ENCODE results near the gene GGTLC1. TPM values are rescaled to one million over a fixed set of nuclear protein-coding genes. Genes with fewer than 3 reads are reported as not detected.
"Not testable (repeated sequence)": the region's sequence is repeated elsewhere in the genome, so short reads cannot be mapped to it uniquely, and the experiment has no call there.

Gene GGTLC1
- not detected for polyA plus RNA-seq (ENCODE audit: insufficient read length)

DNA sequence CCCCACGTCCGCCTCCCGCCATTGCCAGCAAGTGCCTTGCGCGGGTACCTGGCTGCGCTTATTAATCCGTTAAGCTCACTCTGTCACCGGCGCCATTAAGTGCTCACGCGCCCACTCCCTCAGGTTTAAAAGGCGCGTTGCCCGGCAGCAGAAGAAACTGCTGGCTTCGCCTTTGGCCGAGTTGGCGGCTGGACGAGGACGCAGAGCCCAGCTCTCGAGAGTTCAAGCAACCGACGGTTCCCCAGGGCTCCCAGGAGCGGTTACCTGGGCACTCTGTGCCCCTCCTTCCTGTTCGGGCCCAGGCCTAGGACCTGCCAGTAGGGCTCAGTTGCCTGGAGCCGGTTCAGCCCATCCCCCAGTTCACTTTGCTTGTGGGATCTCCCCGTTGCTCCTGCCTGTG is at the start of gene GGTLC1:
TSS of gene GGTLC1 (minus strand) at position 219 of the 400 bp plus-strand sequence. CDS start 2,168 bp downstream, outside the sequence.
- DNase-seq (ENCODE audit: low read depth) = no peak

DNA sequence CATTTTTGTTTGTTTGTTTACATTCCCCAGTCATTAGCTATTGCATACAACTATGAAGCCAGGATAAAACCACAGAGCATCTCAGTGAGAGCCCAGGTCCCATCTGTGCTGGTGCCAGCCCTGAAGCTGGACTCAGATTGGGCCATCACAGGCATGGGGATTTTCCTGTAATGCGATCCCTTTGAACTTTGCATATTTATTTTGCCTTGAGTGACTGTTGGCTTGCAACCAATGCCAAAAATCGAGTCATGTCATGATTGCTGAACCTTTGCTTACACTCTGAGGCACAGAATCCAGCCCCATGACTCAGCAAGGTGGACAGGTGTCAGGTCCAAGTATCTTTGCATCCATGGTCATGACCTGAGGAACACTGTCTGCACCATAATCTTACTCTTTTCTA is 46.2 kb upstream of the GGTLC1 start:
- no peak for DNase-seq (ENCODE audit: low read depth)

DNA sequence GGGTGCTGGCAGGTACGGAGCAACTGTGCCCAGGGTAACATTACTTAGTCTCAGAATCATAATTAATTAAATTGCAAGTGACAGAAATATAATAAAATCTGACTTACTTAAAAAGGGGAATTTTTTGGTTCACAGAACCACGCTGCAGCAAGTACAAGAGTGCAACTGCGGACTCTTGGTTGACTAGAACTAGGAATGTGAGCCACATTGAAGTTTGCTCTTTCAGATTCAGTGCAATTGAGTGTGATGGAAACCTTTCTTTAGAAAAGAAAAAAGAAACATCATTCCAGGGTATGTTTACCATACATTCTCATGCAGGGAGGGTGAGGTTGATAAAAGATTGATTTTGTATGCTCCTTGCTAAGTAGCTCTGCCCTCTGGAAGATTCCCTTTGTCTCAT is 45.0 kb upstream of the GGTLC1 start:
- no peak for DNase-seq (ENCODE audit: low read depth)

DNA sequence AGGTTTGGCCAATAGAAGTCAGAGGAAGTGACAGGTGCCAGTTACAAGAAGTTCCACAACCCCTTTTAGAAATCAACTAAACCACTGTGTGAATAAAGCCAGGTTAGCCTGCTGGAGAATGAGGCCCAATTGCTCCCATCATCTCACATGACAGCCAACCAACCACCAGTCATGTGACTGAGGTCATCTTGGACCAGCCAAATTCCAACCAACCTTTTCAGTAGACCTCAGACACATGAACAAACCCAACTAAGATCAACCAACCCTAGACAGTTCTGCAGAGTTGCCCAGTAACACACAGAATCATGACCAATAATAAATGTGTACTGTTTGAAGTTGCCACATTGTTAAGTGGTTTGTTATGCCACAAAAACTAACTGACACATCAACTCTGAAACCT is 44.6 kb upstream of the GGTLC1 start:
- DNase-seq (ENCODE audit: low read depth) = no peak

DNA sequence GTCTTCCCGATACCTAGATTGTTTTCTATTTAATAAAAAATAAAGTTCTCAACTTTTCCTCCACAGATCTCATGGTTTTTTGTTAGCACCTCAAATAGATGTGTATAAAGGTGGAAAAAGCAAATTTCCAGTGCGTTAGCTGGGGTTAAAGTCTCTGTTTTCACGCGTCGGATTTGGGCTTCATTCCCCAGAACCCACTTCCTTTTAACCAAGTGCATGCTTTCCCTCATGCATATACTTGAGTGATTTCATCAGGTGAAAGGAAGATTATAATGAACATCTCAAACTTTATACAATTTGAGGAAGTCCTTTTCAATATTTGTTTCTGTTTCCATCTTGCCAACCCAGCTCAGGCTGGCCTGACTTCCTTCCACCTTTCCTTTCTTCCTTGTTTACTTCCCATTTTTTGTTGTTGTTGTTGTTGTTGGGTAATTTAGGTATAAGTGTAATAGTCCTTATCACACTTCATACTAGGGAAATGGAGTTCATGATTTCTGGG is 43.9 kb upstream of the GGTLC1 start:
- DNase-seq (ENCODE audit: low read depth) = no peak

DNA sequence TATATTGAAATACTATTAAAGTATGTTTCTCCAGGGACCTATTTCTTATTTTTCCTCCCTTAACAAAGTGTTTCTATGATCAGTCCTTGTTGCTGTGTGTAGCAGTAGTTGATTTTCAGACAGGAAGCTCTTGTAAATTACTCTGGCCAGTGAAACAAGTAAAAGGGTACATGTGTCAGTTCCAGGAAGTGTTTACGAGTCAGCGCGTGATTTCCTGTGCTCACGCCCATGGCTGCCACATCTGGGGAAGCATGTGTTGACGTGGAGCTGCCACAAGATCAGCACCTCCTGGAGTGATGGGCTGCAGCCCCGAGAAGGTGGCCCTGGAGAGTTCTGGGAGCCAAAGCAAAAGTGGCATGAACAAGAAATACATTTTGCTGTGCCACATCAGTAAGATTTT is 38.6 kb upstream of the GGTLC1 start:
- peak; percentile 9 for DNase-seq (ENCODE audit: low read depth)

DNA sequence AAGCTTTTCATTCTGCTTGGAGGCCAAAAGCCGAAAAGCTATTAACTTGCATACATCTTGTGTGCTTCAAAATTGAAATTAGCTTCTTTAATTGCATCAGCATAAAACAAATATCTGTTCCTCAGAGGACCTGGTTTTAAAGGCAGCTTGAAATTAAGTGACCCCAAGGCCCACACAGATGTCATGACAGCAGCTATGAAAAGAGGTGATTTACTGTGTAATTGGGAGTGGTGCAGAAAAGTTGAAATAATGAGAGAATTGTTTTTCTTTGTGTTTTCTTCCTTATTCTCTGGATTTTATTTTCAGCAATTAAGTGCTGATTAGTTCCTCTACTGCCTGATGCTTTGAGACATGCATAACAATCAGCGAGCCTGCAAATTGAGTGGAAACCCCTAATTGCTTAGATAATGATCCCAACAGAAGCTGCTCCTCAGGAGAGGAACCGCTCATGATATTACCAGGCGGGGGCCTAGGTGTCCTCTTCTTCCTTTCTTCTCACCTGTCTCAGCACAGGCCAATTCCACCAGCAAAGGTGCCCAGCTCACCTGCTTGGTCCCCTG is 34.1 kb upstream of the GGTLC1 start:
- DNase-seq (ENCODE audit: low read depth) = no peak

DNA sequence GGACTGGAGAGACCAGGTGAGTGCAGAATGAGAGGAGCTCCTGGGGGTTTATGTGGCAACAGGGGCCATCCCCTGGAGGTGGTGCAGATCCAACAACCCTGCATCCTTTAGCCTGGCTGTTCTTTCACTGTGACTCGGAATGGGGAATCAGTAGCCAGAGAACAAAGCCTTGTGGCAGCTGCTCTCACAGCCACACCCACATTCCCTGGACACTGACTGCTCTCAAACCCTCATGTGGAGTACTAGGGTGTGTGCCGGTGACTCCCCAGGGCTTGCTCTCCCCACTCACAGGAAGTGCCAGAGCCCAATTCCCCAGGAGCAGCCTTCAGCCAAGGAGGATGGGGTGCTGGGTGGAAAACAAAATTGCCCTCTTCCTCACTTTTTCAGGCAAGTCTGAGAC is 30.2 kb upstream of the GGTLC1 start:
- DNase-seq (ENCODE audit: low read depth) = no peak

DNA sequence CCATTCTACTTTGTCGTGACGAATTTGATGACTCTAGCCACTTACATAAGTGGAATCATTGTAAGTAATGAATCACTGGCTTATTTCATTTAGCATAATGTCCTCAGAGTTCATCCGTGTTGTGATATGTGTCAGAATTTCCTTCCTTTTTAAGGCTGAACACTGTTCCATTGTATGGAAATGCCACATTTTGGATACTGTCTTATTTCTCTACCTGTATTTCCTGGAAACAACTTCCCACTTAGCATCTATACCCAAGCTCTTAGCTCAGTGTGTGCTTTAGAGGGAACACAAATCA is 28.8 kb upstream of the GGTLC1 start:
- no peak for DNase-seq (ENCODE audit: low read depth)

DNA sequence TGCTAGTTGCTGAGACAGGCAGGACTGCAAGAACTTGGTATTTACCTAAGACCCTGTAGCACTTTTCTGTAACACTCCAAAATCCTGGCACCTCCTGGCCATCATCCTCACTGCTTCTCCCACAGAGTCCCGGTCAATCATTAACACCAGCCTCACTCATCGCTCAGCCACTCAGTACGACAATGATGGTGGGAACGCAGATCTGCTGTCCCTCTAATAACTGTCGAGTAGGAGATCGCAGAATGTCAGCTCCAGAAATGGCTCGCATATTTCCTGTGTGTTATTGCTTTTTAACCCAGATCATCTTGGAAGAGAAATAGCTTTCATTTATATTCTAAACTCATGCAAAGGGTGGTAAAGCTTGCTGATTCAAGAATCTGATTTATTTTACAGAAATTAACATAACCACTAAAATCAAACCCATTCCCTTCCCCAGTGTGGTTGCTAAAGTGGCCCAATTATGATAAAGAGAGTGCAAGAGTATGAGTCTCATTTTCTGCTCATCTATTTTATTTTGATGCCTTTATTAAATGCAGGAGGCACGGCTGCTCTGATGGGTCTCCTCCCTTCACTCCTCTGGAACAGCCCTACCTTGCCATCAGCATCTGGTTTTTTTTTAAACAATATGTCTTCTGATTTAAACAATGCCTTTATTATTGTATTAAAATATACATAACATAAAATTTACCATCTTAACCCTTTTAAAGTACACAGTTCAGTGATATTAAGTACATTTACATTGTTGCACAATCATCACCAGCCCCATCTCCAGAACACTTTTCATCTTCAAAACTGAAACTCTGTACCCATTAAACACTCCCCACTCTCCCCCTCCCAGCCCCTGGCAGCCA is 28.3 kb upstream of the GGTLC1 start:
- no peak for DNase-seq (ENCODE audit: low read depth)

DNA sequence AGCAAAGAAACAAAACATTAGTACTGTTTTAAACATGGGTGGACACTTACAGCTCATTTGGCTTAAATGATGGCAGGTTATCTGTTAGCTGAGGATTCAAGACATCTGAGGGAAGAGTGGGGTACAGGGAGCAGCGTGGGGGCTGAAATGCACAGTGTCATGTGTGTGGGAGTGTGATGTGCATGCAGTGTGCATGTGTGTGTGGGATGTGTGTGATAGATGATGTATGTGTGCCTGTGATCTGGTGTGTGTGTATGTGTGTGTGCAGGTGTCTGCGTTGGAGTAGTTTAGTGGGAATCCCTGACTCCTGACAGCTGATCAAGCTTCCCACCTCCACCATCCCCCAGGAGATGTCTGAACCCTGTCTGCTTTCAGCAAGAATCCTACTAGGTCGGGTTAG is 25.4 kb upstream of the GGTLC1 start:
- DNase-seq (ENCODE audit: low read depth) = no peak

DNA sequence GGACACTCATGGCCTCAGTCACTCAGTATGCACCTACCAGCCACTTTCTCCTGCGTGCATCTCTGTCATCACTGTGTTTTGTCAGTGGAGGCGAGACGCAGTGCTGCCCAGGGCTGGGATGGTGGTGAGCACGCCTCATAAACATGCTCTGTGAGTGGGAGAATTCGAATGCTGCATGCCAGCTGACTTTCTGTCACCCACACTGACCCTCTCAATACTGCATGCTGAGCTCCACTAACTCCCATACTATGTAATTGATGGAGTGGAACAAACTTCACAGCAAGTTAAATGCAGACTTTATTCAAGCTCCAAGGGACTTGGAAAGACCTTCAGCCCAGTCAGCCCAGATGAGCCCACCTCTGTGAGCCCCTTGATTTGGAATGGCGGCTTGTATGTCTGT is 22.7 kb upstream of the GGTLC1 start:
- DNase-seq (ENCODE audit: low read depth) = no peak

DNA sequence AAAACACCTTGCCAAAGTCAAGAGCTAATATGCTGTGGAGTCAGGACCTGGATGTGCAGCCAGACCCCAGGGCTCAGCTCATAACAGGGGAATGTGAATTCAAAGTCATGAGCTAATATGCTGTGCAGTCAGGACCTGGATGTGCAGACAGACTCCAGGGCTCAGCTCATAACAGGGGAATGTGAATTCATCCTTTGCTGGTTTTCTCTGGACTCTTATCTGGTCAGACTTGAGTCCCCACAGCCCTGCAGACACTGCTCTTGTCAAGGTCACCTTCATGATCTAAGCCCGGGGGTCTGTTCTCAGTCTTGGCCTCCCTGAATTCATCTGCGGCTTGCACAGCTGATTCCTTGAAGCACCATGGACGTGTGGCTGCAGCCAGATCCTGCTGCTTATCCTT is 19.2 kb upstream of the GGTLC1 start:
- no peak for DNase-seq (ENCODE audit: low read depth)

DNA sequence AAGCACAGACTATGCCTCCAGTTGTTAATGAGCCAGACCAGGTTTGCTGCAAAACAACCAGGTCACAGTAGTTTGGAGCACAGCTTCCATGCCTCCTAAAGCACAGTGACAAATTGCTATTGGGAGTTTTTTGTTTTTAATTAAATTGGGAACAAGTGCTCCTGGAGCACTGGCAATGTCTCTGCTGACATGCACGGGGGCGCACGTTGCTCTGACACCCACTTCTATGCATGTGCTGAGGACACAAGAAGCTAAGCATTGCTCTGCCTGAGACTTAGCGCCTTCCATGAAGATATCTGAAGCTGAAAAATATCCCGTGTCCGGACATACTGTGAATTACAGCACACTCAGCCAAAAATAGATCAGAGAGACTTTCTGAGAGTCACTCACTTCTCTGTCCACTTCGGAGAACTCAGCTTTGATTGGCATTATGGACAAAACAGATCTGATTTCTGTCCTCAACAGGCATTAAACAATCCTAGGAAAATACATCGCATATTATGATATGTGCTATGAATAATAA is 18.6 kb upstream of the GGTLC1 start:
- DNase-seq (ENCODE audit: low read depth) = no peak

DNA sequence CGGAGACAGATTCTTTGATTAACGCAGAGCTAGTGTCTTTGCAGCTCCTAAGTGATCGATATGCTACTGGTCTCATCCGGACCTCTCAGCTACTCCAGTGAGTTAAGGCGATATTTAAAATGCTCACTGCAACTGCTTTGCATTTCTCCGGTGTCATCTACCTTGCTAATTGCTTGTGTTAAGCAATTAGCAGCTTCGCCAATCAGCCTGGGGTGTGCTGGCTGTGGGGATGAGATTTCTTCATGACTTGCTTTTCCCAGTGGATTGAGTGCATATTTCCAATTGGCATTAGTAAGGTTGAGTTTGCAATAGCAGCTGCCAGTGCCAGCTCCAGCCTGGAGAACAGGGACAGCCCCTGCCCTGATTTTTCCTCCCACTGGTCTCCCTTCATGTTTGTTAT is 18.0 kb upstream of the GGTLC1 start:
- no peak for DNase-seq (ENCODE audit: low read depth)

DNA sequence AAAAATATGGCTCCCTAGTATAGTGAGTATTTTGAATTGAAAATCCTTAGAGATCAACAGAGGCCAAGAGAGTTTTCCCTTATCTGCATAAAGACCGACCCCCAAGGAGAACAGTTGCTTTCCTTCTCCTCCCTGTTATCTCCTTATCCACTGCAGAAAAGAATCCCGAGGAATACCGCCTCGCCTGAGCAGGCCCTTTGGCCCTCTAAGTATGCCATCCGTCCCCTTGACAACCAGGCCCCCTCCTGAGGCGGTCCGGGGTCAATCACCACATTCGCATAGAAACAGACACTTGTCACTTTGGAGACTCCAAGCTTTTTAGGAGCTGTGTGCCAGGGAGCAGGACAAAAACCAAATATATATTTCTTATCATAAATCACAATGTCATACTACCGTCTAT is 15.9 kb upstream of the GGTLC1 start:
- DNase-seq (ENCODE audit: low read depth) = no peak

DNA sequence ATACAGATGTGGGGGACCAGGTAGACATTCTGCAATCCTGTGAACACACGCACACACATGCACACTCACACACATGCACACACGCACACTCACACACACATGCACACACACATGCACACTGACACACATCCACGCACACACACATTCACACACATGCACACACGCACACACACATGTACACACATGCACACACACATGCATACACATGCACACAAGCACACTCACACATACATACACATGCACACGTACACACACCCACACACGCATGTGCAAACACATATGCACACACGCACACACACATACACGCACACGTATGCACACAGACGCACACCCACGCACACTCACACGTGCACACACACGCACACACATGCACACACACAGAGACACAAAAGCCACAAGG is 14.3 kb upstream of the GGTLC1 start:
- no peak for DNase-seq (ENCODE audit: low read depth)

DNA sequence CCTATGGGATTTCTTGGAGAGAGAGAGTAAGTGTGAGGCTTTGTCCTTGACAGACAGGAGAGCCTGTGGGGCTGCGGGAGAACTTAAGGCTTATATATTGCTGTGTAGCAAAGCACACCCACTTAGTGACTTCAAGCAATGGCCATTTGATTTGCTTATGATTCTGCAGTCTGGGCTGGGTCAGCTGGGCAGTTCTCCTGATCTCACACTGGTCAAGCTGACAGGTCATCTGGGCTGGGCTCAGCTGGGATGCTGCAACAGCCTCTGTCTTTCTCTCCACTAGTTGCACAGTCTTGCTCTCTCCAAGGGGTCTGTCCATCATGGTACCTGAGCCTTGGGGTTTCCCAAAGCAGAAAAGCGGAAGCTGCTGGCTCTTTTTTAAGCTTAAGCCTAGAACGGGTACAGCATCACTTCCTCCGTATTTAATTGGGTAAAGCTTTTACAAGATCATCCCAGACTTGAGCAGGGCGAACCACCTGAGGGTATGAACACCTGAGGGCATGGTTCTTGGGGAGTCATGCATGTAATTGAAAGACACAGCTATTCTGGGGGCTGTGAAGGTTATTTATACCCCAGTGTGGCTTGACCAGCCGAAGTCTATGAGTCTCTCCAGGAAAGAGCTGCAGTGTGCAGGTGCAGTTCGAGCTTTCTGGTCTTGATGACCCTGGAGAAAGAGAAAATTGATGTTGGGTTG is 13.3 kb upstream of the GGTLC1 start:
- no peak for DNase-seq (ENCODE audit: low read depth)

DNA sequence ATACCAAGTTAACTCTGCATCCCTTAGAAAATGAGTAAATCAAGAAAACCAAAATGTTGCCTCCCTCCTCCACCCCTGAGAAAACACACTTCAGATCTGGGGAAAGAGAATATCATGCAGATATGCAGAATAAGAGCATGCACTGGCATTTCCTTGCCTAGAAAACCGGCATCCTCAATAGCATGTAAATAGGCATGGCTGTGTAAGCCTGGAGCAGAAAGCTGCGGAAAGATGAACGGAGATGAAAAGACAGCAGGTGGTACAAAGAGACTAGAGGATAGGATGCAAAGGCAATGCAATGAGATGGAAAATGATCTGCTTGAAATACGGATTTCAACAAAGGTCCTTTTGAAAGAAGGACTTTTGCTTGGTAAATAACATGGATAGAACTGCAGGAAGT is 10.3 kb upstream of the GGTLC1 start:
- no peak for DNase-seq (ENCODE audit: low read depth)

DNA sequence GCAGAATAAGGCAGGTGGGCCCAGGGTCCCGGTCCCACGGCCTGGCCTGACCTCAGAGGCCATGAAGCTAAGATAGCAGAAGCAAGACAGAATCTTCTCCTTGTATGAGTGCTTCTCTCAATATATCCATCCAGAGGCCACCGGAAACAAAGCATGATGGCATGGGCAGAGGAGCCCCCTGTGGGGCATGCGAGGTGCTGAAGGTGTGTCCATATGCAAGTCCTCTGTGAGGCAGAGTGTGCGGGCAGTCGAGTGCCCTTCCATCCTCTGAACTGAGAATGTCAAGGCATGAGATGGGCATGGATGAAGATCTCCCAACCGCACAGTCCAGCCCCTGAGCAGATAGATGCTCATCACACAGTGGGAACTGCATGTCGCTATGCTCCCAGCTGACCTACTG is 9.8 kb upstream of the GGTLC1 start:
- no peak for DNase-seq (ENCODE audit: low read depth)

DNA sequence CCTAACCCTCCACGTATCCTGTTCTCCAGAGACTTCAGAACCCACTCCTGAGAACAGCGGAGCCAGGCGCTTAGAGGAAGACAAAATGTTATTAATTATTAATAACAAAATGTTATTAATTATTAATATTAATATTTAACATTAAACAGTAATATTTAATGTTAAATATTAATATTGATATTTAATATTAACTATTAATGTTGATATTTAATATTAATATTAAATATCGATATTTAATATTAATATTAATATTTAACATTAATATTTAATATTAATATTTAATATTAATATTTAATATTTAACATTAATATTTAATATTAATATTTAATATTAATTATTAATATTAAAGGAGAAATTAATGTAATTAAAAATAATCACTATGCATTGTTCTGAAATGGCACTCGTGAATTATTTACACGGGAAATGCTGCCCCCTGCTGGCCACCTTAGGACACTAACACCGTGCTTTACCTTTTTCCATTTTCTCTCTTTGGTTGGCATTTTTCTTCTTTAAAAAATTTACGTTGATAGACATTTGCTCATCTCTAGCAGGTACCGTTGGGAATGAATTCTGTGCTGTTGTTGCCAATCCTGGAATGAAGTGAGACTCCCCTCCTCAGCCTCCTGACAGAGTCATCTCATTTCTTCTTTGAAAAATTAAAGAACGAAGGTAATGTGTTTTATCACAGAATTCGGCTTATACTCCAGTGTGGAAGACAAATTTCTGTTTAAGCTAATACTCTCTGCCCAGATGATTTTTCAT is 7.5 kb upstream of the GGTLC1 start:
- DNase-seq (ENCODE audit: low read depth) = peak; percentile 1

DNA sequence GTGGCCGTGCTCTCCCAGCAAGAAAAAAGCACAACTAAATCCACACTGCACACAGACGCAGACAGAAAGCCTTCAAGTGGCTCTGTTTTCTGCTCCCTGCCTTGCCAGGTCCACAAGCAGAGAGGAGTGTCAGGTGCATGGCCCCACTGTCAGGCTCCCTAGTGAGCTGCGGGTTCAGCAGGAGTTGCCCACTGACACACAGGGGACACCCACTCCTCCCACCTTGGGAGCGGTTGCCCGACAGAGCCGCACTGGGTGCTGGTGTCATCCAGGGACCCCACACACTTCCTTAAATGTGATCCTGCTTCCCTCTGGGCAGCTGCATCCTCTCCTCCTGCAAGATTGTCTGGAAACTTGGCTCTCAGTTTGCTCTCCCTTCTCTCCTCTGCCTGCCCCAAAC is 6.7 kb upstream of the GGTLC1 start:
- DNase-seq (ENCODE audit: low read depth) = not testable (repeated sequence)

All from forelimb muscle (tissue), 1 donor.